Measurements from ENCODE around the gene ACVR1B.
A peak's percentile ranks its signal among the peaks of the same experiment; 100 is the strongest.

ACVR1B gene

GRCh38 chr12:51915951-51916350 lies 35.5 kb upstream of the ACVR1B start:
- Histone ChIP-seq H3K4me3 (ENCODE audit: low read length) (no peak overlapping the region), H3K4me2 (ENCODE audit: low read length) (no peak overlapping the region), H3K27me3 (ENCODE audit: insufficient read depth, low read length, poor library complexity) (no peaks in the 10 kb centered on the region), H3K9ac (ENCODE audit: low read length) (no peak overlapping the region), H2BK120ac (ENCODE audit: low read depth, low read length) (no peak overlapping the region), H3K36me3 (ENCODE audit: control insufficient read depth, insufficient read depth, low read length) (no peaks in the 10 kb centered on the region), H2BK5ac (ENCODE audit: low read length) (no peak overlapping the region), H3K27ac (ENCODE audit: low read depth, low read length) (no peak overlapping the region), H3K56ac (ENCODE audit: low read length) (no peak overlapping the region), H3K79me2 (ENCODE audit: control insufficient read depth, insufficient read depth, low read length) (no peaks in the 10 kb centered on the region), H3K18ac (ENCODE audit: low read length) (no peak overlapping the region), H2BK15ac (replicated peaks; ENCODE audit: low read depth) (no peak overlapping the region), H3K4me1 (ENCODE audit: control insufficient read depth, low read depth, low read length) (no peaks in the 10 kb centered on the region), H3K79me1 (ENCODE audit: low read length) (no peaks in the 10 kb centered on the region), H2AK5ac (ENCODE audit: low read length) (no peak overlapping the region), H3K23ac (ENCODE audit: low read length) (no peak overlapping the region), H4K8ac (ENCODE audit: low read depth, low read length) (no peak overlapping the region), H4K5ac (ENCODE audit: low read length) (no peak overlapping the region), H3K4ac (ENCODE audit: low read depth, low read length) (no peak overlapping the region)
- no CpG with 5 or more reads among the region's 11 CpGs for WGBS (ENCODE audit: extremely low coverage, insufficient coverage, low lambda C conversion rate)
- DNase-seq: no peak

- H3K18ac ChIP-seq (ENCODE audit: low read length): no peak overlapping the region
- H3K4me1 ChIP-seq (ENCODE audit: control insufficient read depth, low read depth, low read length): peaks cover 2% of the 10 kb centered on the region
- no peak overlapping the region for H3K23ac ChIP-seq (ENCODE audit: low read length)
- no peak overlapping the region for H2BK15ac ChIP-seq (replicated peaks; ENCODE audit: low read depth)
- no peak for DNase-seq
- no peak overlapping the region for H4K8ac ChIP-seq (ENCODE audit: low read depth, low read length)
- H3K4me2 ChIP-seq (ENCODE audit: low read length): no peak overlapping the region
- H4K5ac ChIP-seq (ENCODE audit: low read length): no peak overlapping the region
- no peaks in the 10 kb centered on the region for H3K79me2 ChIP-seq (ENCODE audit: control insufficient read depth, insufficient read depth, low read length)
- no peaks in the 10 kb centered on the region for H3K27me3 ChIP-seq (ENCODE audit: insufficient read depth, low read length, poor library complexity)
- no peaks in the 10 kb centered on the region for H3K36me3 ChIP-seq (ENCODE audit: control insufficient read depth, insufficient read depth, low read length)
- no peaks in the 10 kb centered on the region for H3K79me1 ChIP-seq (ENCODE audit: low read length)
- no peak overlapping the region for H3K56ac ChIP-seq (ENCODE audit: low read length)
- no peak overlapping the region for H3K9ac ChIP-seq (ENCODE audit: low read length)
- H2BK5ac ChIP-seq (ENCODE audit: low read length): no peak overlapping the region
- H3K4me3 ChIP-seq (ENCODE audit: low read length): no peak overlapping the region
- no peak overlapping the region for H3K27ac ChIP-seq (ENCODE audit: low read depth, low read length)
- no peak overlapping the region for H3K4ac ChIP-seq (ENCODE audit: low read depth, low read length)
- no peak overlapping the region for H2AK5ac ChIP-seq (ENCODE audit: low read length)
- no peak overlapping the region for H2BK120ac ChIP-seq (ENCODE audit: low read depth, low read length)
- WGBS (ENCODE audit: extremely low coverage, insufficient coverage, low lambda C conversion rate): no CpG with 5 or more reads among the region's 10 CpGs
Measured at GRCh38 chr12:51917041-51917590, 34.4 kb upstream of the ACVR1B start.

- Histone ChIP-seq H3K27me3 (ENCODE audit: insufficient read depth, low read length, poor library complexity) (no peaks in the 10 kb centered on the region), H3K23ac (ENCODE audit: low read length) (no peak overlapping the region), H4K5ac (ENCODE audit: low read length) (no peak overlapping the region), H2BK5ac (ENCODE audit: low read length) (no peak overlapping the region), H3K79me2 (ENCODE audit: control insufficient read depth, insufficient read depth, low read length) (no peaks in the 10 kb centered on the region), H3K18ac (ENCODE audit: low read length) (no peak overlapping the region), H2AK5ac (ENCODE audit: low read length) (no peak overlapping the region), H2BK15ac (replicated peaks; ENCODE audit: low read depth) (no peak overlapping the region), H3K4ac (ENCODE audit: low read depth, low read length) (no peak overlapping the region), H3K9ac (ENCODE audit: low read length) (peak overlapping the region; percentile 12), H3K4me2 (ENCODE audit: low read length) (no peak overlapping the region), H3K79me1 (ENCODE audit: low read length) (no peaks in the 10 kb centered on the region), H3K27ac (ENCODE audit: low read depth, low read length) (no peak overlapping the region), H3K4me1 (ENCODE audit: control insufficient read depth, low read depth, low read length) (peaks cover 2% of the 10 kb centered on the region), H3K56ac (ENCODE audit: low read length) (peak overlapping the region; percentile 67), H3K4me3 (ENCODE audit: low read length) (no peak overlapping the region), H3K36me3 (ENCODE audit: control insufficient read depth, insufficient read depth, low read length) (no peaks in the 10 kb centered on the region), H4K8ac (ENCODE audit: low read depth, low read length) (no peak overlapping the region), H2BK120ac (ENCODE audit: low read depth, low read length) (no peak overlapping the region)
- no CpG with 5 or more reads among the region's 16 CpGs for WGBS (ENCODE audit: extremely low coverage, insufficient coverage, low lambda C conversion rate)
- DNase-seq: no peak
Measured at GRCh38 chr12:51917746-51918453, 33.6 kb upstream of the ACVR1B start.

GRCh38 chr12:51920046-51920445 lies 31.5 kb upstream of the ACVR1B start:
- Histone ChIP-seq H3K27me3 (ENCODE audit: insufficient read depth, low read length, poor library complexity) (no peaks in the 10 kb centered on the region), H3K79me1 (ENCODE audit: low read length) (no peaks in the 10 kb centered on the region), H3K18ac (ENCODE audit: low read length) (no peak overlapping the region), H4K5ac (ENCODE audit: low read length) (no peak overlapping the region), H3K4ac (ENCODE audit: low read depth, low read length) (no peak overlapping the region), H4K8ac (ENCODE audit: low read depth, low read length) (no peak overlapping the region), H2BK120ac (ENCODE audit: low read depth, low read length) (no peak overlapping the region), H3K4me3 (ENCODE audit: low read length) (no peak overlapping the region), H2BK15ac (replicated peaks; ENCODE audit: low read depth) (no peak overlapping the region), H3K23ac (ENCODE audit: low read length) (no peak overlapping the region), H2AK5ac (ENCODE audit: low read length) (no peak overlapping the region), H3K36me3 (ENCODE audit: control insufficient read depth, insufficient read depth, low read length) (no peaks in the 10 kb centered on the region), H3K56ac (ENCODE audit: low read length) (no peak overlapping the region), H3K4me2 (ENCODE audit: low read length) (no peak overlapping the region), H3K9ac (ENCODE audit: low read length) (no peak overlapping the region), H3K27ac (ENCODE audit: low read depth, low read length) (no peak overlapping the region), H2BK5ac (ENCODE audit: low read length) (no peak overlapping the region), H3K4me1 (ENCODE audit: control insufficient read depth, low read depth, low read length) (peaks cover 7% of the 10 kb centered on the region), H3K79me2 (ENCODE audit: control insufficient read depth, insufficient read depth, low read length) (no peaks in the 10 kb centered on the region)
- DNase-seq: no peak
- WGBS (ENCODE audit: extremely low coverage, insufficient coverage, low lambda C conversion rate): no CpG with 5 or more reads among the region's 2 CpGs

GRCh38 chr12:51921017-51921725 lies 30.3 kb upstream of the ACVR1B start:
- Histone ChIP-seq H2BK15ac (replicated peaks; ENCODE audit: low read depth) (no peak overlapping the region), H3K4me3 (ENCODE audit: low read length) (no peak overlapping the region), H3K4me2 (ENCODE audit: low read length) (no peak overlapping the region), H3K4ac (ENCODE audit: low read depth, low read length) (no peak overlapping the region), H2BK120ac (ENCODE audit: low read depth, low read length) (no peak overlapping the region), H4K8ac (ENCODE audit: low read depth, low read length) (no peak overlapping the region), H3K36me3 (ENCODE audit: control insufficient read depth, insufficient read depth, low read length) (no peaks in the 10 kb centered on the region), H3K79me2 (ENCODE audit: control insufficient read depth, insufficient read depth, low read length) (no peaks in the 10 kb centered on the region), H4K5ac (ENCODE audit: low read length) (no peak overlapping the region), H3K79me1 (ENCODE audit: low read length) (no peaks in the 10 kb centered on the region), H3K23ac (ENCODE audit: low read length) (no peak overlapping the region), H3K56ac (ENCODE audit: low read length) (peak overlapping the region; percentile 9), H3K4me1 (ENCODE audit: control insufficient read depth, low read depth, low read length) (peaks cover 14% of the 10 kb centered on the region), H3K27ac (ENCODE audit: low read depth, low read length) (no peak overlapping the region), H3K27me3 (ENCODE audit: insufficient read depth, low read length, poor library complexity) (no peaks in the 10 kb centered on the region), H3K18ac (ENCODE audit: low read length) (no peak overlapping the region), H3K9ac (ENCODE audit: low read length) (peak overlapping the region; percentile 14), H2BK5ac (ENCODE audit: low read length) (no peak overlapping the region), H2AK5ac (ENCODE audit: low read length) (no peak overlapping the region)
- no peak for DNase-seq
- WGBS (ENCODE audit: extremely low coverage, insufficient coverage, low lambda C conversion rate): no CpG with 5 or more reads among the region's 7 CpGs

All from mesendoderm (in vitro differentiated cells).